K562 (cell line): ENCODE data around the gene PLXNA2.

Source experiments
- CTCF ChIP-seq, 3 experiments: IDR thresholded peaks in 2 of 3; conservative IDR thresholded peaks in 1 of 3; 2 replicates each; pipeline ENCODE4 v1.5.1; 2011 to 2012; ENCODE audit warnings: low read length in 3 of 3, mild to moderate bottlenecking in 3 of 3, control low read depth in 2 of 3, improper control_type of control experiment in 1 of 3, inconsistent platforms in 1 of 3, low read depth in 1 of 3, mixed read lengths in 1 of 3, moderate library complexity in 1 of 3; ENCODE audit not compliant: insufficient read depth in 2 of 3
- DACH1 ChIP-seq: fragments of 450-650 bp; IDR thresholded peaks from 2 replicates; pipeline ENCODE4 v1.6.1; 2018; ENCODE audit not compliant: partially characterized antibody
- FOXP1 ChIP-seq: sonication (generic); formaldehyde crosslinking; IDR thresholded peaks from 2 replicates; pipeline ENCODE4 v1.8.0; 2022; ENCODE audit warnings: mild to moderate bottlenecking, missing genetic modification reagents
- MYC ChIP-seq, 2 experiments: fragments of 250-450 bp in 1 of 2; sonication (Bioruptor Pico) in 1 of 2; IDR thresholded peaks; 2 replicates each; pipeline versions ENCODE4 v1.5.1 to v1.6.1; 2012 to 2021; ENCODE audit warnings: low read depth in 2 of 2, borderline replicate concordance in 1 of 2, improper control_type of control experiment in 1 of 2, low read length in 1 of 2, mild to moderate bottlenecking in 1 of 2, moderate library complexity in 1 of 2
- NR2F6 ChIP-seq: fragments of 450-650 bp; formaldehyde crosslinking; IDR thresholded peaks from 2 replicates; pipeline ENCODE4 v1.4.0; 2020; ENCODE audit warnings: mild to moderate bottlenecking

GRCh38 chr1:208208132-208208487, 36.1 kb downstream of the PLXNA2 start:
- no peak for TF ChIP-seq MYC (IDR thresholded peaks at IDR 0.05; ENCODE audit: low read depth, low read length)
- no peak for TF ChIP-seq MYC (CRISPR knock-in tag; IDR thresholded peaks at IDR 0.05; ENCODE audit: borderline replicate concordance, low read depth)
- TF ChIP-seq DACH1, result no peak
- no peak for TF ChIP-seq FOXP1 (CRISPR knock-in tag)
- TF ChIP-seq CTCF (IDR thresholded peaks at IDR 0.05 in 2 of 3, conservative IDR thresholded peaks at IDR 0.05 in 1 of 3; ENCODE audit: insufficient read depth in 2 of 3, low read depth in 1 of 3, low read length in 3 of 3), result no peak
- no peak for TF ChIP-seq NR2F6 (CRISPR knock-in tag)
